Measurements from ENCODE around the gene TRAF1. TPM values are rescaled to one million over a fixed set of nuclear protein-coding genes. Genes with fewer than 3 reads are reported as not detected.

The TRAF1 gene
- polyA plus RNA-seq, 1 donor from 2014 or later = 1.3 TPM

- H3K27ac Mint-ChIP-seq = no peak overlapping the region
- peaks cover 0 to 4% (median 0%) of the 10 kb centered on the region in 3 donors for H3K4me1 Mint-ChIP-seq
- H3K36me3 Mint-ChIP-seq = peaks cover 1% of the 10 kb centered on the region
- H3K9me3 Mint-ChIP-seq = no peaks in the 10 kb centered on the region
- no peaks in the 10 kb centered on the region for H3K27me3 Mint-ChIP-seq
- H3K4me3 Mint-ChIP-seq = no peak overlapping the region
These were observed 68.7 kb downstream of the TRAF1 start for GRCh38 chr9:120857902-120858301.

- Mint-ChIP-seq H3K36me3 (peaks cover 1% of the 10 kb centered on the region), H3K4me3 (no peak overlapping the region), H3K9me3 (no peaks in the 10 kb centered on the region), H3K27me3 (no peaks in the 10 kb centered on the region), H3K27ac (no peak overlapping the region), H3K4me1 (peaks cover 0 to 4% (median 0%) of the 10 kb centered on the region in 3 donors)
These were observed 69.1 kb downstream of the TRAF1 start for GRCh38 chr9:120857481-120857880.

- Mint-ChIP-seq H3K27me3 (no peaks in the 10 kb centered on the region), H3K4me1 (peaks cover 0 to 4% (median 0%) of the 10 kb centered on the region in 3 donors), H3K9me3 (no peaks in the 10 kb centered on the region), H3K36me3 (peaks cover 1% of the 10 kb centered on the region), H3K4me3 (no peak overlapping the region), H3K27ac (no peak overlapping the region)
These were observed 69.9 kb downstream of the TRAF1 start for GRCh38 chr9:120856700-120857099.

- peak overlapping the region in 1 of 3 donors; percentile 84 for H3K27ac Mint-ChIP-seq
- H3K4me3 Mint-ChIP-seq = no peak overlapping the region
- no peaks in the 10 kb centered on the region for H3K9me3 Mint-ChIP-seq
- no peaks in the 10 kb centered on the region for H3K27me3 Mint-ChIP-seq
- peaks cover 0 to 4% (median 0%) of the 10 kb centered on the region in 3 donors for H3K4me1 Mint-ChIP-seq
- peaks cover 1% of the 10 kb centered on the region for H3K36me3 Mint-ChIP-seq
These were observed 70.5 kb downstream of the TRAF1 start for GRCh38 chr9:120855827-120856670.

- no peaks in the 10 kb centered on the region for H3K9me3 Mint-ChIP-seq
- H3K27ac Mint-ChIP-seq = peak overlapping the region in 1 of 3 donors; percentile 42
- no peak overlapping the region for H3K4me3 Mint-ChIP-seq
- peaks cover 0 to 5% (median 4%) of the 10 kb centered on the region in 3 donors for H3K4me1 Mint-ChIP-seq
- no peaks in the 10 kb centered on the region for H3K27me3 Mint-ChIP-seq
- H3K36me3 Mint-ChIP-seq = peaks cover 2% of the 10 kb centered on the region
These were observed 71.8 kb downstream of the TRAF1 start for GRCh38 chr9:120854596-120855327.

DNA sequence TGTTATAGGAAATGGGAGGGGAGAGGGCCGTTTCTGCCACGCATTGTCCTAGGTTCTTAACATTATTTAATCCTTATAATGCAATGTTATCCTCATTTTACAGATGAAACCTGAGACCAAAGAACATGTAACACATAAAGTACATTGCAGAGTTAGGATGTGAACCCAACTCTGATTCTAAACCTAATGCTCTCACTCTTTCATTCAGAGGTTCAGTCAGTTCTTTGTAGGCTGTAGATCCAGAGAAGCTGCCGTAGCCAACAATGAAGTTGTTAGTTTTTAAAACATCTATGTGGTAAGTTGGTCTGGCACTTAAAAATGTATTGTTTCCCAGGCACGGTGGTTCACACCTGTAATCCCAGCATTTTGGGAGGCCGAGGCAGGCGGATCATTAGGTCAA, 73.4 kb downstream of the TRAF1 start:
- Mint-ChIP-seq H3K27me3 (no peaks in the 10 kb centered on the region), H3K36me3 (peaks cover 2% of the 10 kb centered on the region), H3K4me3 (no peak overlapping the region), H3K9me3 (no peaks in the 10 kb centered on the region), H3K27ac (no peak overlapping the region), H3K4me1 (peaks cover 0 to 5% (median 0%) of the 10 kb centered on the region in 3 donors)

Other genes with a start within 250 kb of the TRAF1 start
- 3.4 TPM for gene MEGF9, start 212.3 kb downstream of the TRAF1 start, polyA plus RNA-seq
- 27.3 TPM for gene FBXW2, start 133.4 kb downstream of the TRAF1 start, polyA plus RNA-seq
- 16.8 TPM for gene PSMD5, start 83.9 kb downstream of the TRAF1 start, polyA plus RNA-seq
- 3.9 TPM for gene PHF19, start 49.6 kb downstream of the TRAF1 start, polyA plus RNA-seq
- 0.99 TPM for gene C5, start 123.5 kb upstream of the TRAF1 start, polyA plus RNA-seq
- 30.4 TPM for gene CNTRL, start 148.2 kb upstream of the TRAF1 start, polyA plus RNA-seq